ENCODE results near the gene CHST11. TPM values are rescaled to one million over a fixed set of nuclear protein-coding genes. Genes with fewer than 3 reads are reported as not detected.

The CHST11 gene
- total RNA-seq, 1 donor from 2014 or later: 15.5 TPM

DNA sequence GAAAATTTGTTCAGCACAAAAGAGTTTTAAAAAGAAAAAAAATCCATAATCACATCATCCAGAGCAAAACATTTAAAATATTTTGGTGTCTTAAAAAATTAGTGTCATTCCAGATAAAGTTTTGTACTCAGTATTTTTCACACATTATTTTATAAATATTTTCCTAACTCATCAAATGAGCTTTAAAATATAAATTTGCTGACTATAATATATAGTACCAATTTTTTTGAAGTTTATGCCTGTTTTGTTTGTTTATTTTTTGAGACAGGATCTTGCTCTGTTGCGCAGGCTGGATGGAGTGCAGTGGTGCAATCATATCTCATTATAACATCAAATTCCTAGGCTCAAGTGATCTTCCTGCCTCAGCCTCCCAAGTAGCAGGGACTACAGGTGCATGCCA, 337.2 kb downstream of the CHST11 start:
- no peaks in the 10 kb centered on the region for H3K36me3 Mint-ChIP-seq
- TF ChIP-seq, protein P1, sequence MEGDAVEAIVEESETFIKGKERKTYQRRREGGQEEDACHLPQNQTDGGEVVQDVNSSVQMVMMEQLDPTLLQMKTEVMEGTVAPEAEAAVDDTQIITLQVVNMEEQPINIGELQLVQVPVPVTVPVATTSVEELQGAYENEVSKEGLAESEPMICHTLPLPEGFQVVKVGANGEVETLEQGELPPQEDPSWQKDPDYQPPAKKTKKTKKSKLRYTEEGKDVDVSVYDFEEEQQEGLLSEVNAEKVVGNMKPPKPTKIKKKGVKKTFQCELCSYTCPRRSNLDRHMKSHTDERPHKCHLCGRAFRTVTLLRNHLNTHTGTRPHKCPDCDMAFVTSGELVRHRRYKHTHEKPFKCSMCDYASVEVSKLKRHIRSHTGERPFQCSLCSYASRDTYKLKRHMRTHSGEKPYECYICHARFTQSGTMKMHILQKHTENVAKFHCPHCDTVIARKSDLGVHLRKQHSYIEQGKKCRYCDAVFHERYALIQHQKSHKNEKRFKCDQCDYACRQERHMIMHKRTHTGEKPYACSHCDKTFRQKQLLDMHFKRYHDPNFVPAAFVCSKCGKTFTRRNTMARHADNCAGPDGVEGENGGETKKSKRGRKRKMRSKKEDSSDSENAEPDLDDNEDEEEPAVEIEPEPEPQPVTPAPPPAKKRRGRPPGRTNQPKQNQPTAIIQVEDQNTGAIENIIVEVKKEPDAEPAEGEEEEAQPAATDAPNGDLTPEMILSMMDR (conservative IDR thresholded peaks at IDR 0.05): no peak
- H3K4me1 Mint-ChIP-seq (ENCODE audit: unreplicated experiment): peaks cover 5% of the 10 kb centered on the region
- peaks cover 3% of the 10 kb centered on the region for H3K27me3 Mint-ChIP-seq
- H3K4me3 Mint-ChIP-seq: no peak overlapping the region
- no peaks in the 10 kb centered on the region for H3K9me3 Mint-ChIP-seq
- no peak for DNase-seq (ENCODE audit: extremely low spot score, unreplicated experiment)
- H3K27ac Mint-ChIP-seq: no peak overlapping the region

DNA sequence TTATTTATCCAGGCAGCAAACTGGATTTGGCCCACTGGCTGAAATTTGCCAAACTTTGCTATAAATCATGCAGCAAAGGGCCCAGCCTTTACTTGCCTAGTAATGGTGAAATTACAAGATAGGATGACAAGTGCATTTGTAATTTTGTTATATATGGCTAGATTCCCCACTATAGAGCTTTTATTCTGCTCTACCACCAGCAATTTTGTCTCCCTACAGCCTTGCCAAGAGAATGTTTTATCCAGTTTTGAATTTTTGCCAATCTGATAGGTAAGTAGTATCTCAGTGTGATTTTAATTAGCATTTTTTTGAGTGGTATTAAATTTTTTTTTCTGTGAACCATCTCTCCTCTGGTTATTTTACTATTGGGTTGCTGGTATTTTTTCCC, 339.7 kb downstream of the CHST11 start:
- Mint-ChIP-seq H3K36me3 (no peaks in the 10 kb centered on the region), H3K4me1 (ENCODE audit: unreplicated experiment) (no peaks in the 10 kb centered on the region), H3K27me3 (no peaks in the 10 kb centered on the region), H3K4me3 (no peak overlapping the region), H3K27ac (no peak overlapping the region), H3K9me3 (no peaks in the 10 kb centered on the region)
- TF ChIP-seq, protein P1 (conservative IDR thresholded peaks at IDR 0.05): no peak
- DNase-seq (ENCODE audit: extremely low spot score, unreplicated experiment): no peak

DNA sequence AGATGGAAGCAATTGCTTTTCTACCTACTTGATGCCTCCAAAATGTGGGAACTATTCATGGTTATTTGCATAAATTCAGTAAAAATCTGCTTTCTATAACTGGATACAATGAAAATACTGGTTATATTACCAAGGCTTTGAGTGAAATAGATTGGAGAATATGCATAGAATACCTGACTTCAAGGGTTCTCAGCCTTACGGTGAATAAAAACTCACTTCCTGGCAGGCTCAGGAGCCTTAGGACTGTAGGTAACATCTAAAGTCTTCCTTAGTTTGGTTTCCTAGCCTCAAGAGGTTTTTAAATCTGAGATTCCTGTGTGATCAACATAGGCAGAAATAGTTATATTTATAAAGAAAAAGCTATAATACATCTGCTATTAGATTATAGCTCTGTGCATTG, 342.7 kb downstream of the CHST11 start:
- H3K36me3 Mint-ChIP-seq: no peaks in the 10 kb centered on the region
- no peaks in the 10 kb centered on the region for H3K9me3 Mint-ChIP-seq
- H3K27me3 Mint-ChIP-seq: no peaks in the 10 kb centered on the region
- H3K4me1 Mint-ChIP-seq (ENCODE audit: unreplicated experiment): no peaks in the 10 kb centered on the region
- H3K27ac Mint-ChIP-seq: no peak overlapping the region
- TF ChIP-seq, protein P1 (conservative IDR thresholded peaks at IDR 0.05): no peak
- no peak for DNase-seq (ENCODE audit: extremely low spot score, unreplicated experiment)
- no peak overlapping the region for H3K4me3 Mint-ChIP-seq

DNA sequence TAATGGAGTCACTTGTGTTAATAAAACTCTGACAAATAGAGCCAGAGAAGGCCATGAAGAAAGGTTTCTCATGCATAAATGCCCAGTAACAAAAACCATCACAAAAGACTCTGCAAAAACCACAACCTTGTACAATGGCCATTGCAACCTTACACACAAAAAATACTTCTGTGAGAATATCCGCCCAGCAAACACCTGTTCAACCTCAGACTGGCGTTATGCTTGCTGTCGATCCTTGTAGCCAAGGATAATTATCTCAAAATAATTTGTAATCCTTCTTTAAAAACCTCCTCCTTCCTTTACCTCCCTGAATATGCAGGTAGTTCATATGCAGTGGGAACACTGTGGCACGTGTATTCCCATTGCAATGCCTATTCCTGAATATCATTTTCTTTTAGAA, 344.3 kb downstream of the CHST11 start:
- TF ChIP-seq, protein P1 (conservative IDR thresholded peaks at IDR 0.05): no peak
- H3K27ac Mint-ChIP-seq: no peak overlapping the region
- H3K4me1 Mint-ChIP-seq (ENCODE audit: unreplicated experiment): no peaks in the 10 kb centered on the region

DNA sequence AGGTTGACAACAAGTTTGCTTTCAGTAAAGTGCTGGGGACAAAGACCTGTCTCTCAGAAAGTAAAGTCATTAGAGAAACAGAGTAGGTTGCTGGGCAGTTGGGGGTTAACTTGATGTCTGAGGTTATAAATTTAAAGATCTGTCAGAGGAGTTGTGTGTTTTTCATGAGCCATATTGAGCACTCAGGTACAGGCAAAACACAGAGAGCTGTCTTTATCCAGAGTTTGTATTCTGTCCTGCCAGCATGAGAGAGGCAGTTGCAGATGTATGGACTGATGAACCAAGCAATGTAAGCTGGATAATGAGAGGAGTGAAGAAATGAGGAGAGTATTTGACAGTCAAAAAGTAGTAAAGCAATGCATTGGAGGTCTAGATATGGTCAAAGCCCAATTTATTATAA, 344.7 kb downstream of the CHST11 start:
- no peak overlapping the region for H3K27ac Mint-ChIP-seq

More for the DNA sequence above, 344.3 kb downstream of the CHST11 start:
- H3K9me3 Mint-ChIP-seq: no peaks in the 10 kb centered on the region
- H3K4me3 Mint-ChIP-seq: no peak overlapping the region
- no peaks in the 10 kb centered on the region for H3K27me3 Mint-ChIP-seq
- H3K36me3 Mint-ChIP-seq: no peaks in the 10 kb centered on the region
- DNase-seq (ENCODE audit: extremely low spot score, unreplicated experiment): no peak

More for the DNA sequence above, 344.7 kb downstream of the CHST11 start:
- Mint-ChIP-seq H3K4me1 (ENCODE audit: unreplicated experiment) (no peaks in the 10 kb centered on the region), H3K9me3 (no peaks in the 10 kb centered on the region), H3K27me3 (no peaks in the 10 kb centered on the region), H3K36me3 (no peaks in the 10 kb centered on the region), H3K4me3 (no peak overlapping the region)
- TF ChIP-seq, protein P1 (conservative IDR thresholded peaks at IDR 0.05): no peak
- DNase-seq (ENCODE audit: extremely low spot score, unreplicated experiment): no peak
